ENCODE measurements around the gene SLC9B2.
A peak's percentile ranks its signal among the peaks of the same experiment; 100 is the strongest.

SLC9B2 gene

GRCh38 chr4:103079621-103080020 lies 3.1 kb upstream of the SLC9B2 start:
- DNase-seq (ENCODE audit: low read depth in 2 of 2, low spot score in 1 of 2), result no peak

- peak; percentile 39 to 45 for DNase-seq (ENCODE audit: low read depth in 2 of 2, low spot score in 1 of 2)
Measured at GRCh38 chr4:103075894-103076746, 441 bp downstream of the SLC9B2 start.

GRCh38 chr4:103075435-103075893 lies 1.1 kb downstream of the SLC9B2 start:
- no peak for DNase-seq (ENCODE audit: low read depth in 2 of 2, low spot score in 1 of 2)

GRCh38 chr4:103074744-103075434 lies 1.7 kb downstream of the SLC9B2 start:
- no peak for DNase-seq (ENCODE audit: low read depth in 2 of 2, low spot score in 1 of 2)

GRCh38 chr4:103073792-103074438 lies 2.6 kb downstream of the SLC9B2 start:
- no peak for DNase-seq (ENCODE audit: low read depth in 2 of 2, low spot score in 1 of 2)

- DNase-seq (ENCODE audit: low read depth in 2 of 2, low spot score in 1 of 2), result no peak
Measured at GRCh38 chr4:103067841-103068547, 8.6 kb downstream of the SLC9B2 start.

GRCh38 chr4:103060453-103061148 lies 16.0 kb downstream of the SLC9B2 start:
- no peak for DNase-seq (ENCODE audit: low read depth in 2 of 2, low spot score in 1 of 2)

- DNase-seq (ENCODE audit: low read depth in 2 of 2, low spot score in 1 of 2), result no peak
Measured at GRCh38 chr4:103054030-103054429, 22.5 kb downstream of the SLC9B2 start.

GRCh38 chr4:103052779-103053178 lies 23.8 kb downstream of the SLC9B2 start:
- no peak for DNase-seq (ENCODE audit: low read depth in 2 of 2, low spot score in 1 of 2)

GRCh38 chr4:103052145-103052544 lies 24.4 kb downstream of the SLC9B2 start:
- DNase-seq (ENCODE audit: low read depth in 2 of 2, low spot score in 1 of 2), result no peak

- DNase-seq (ENCODE audit: low read depth in 2 of 2, low spot score in 1 of 2), result no peak
Measured at GRCh38 chr4:103050736-103051436, 25.7 kb downstream of the SLC9B2 start.

GRCh38 chr4:103046416-103047290 lies 29.9 kb downstream of the SLC9B2 start:
- peak in 1 of 2 donors; percentile 5 for DNase-seq (ENCODE audit: low read depth in 2 of 2, low spot score in 1 of 2)

- no peak for DNase-seq (ENCODE audit: low read depth in 2 of 2, low spot score in 1 of 2)
Measured at GRCh38 chr4:103044183-103044582, 32.4 kb downstream of the SLC9B2 start.

GRCh38 chr4:103036169-103036568 lies 40.4 kb downstream of the SLC9B2 start:
- no peak for DNase-seq (ENCODE audit: low read depth in 2 of 2, low spot score in 1 of 2)

GRCh38 chr4:103032574-103032973 lies 44.0 kb downstream of the SLC9B2 start:
- DNase-seq (ENCODE audit: low read depth in 2 of 2, low spot score in 1 of 2), result no peak

- DNase-seq (ENCODE audit: low read depth in 2 of 2, low spot score in 1 of 2), result no peak
Measured at GRCh38 chr4:103030791-103031190, 45.8 kb downstream of the SLC9B2 start.

- DNase-seq (ENCODE audit: low read depth in 2 of 2, low spot score in 1 of 2), result no peak
Measured at GRCh38 chr4:103029300-103029699, 47.3 kb downstream of the SLC9B2 start.

- no peak for DNase-seq (ENCODE audit: low read depth in 2 of 2, low spot score in 1 of 2)
Measured at GRCh38 chr4:103026868-103027267, 49.7 kb downstream of the SLC9B2 start.

GRCh38 chr4:103024996-103025395 lies 51.6 kb downstream of the SLC9B2 start:
- no peak for DNase-seq (ENCODE audit: low read depth in 2 of 2, low spot score in 1 of 2)
